B cell (primary cell): ENCODE data around the gene P3H3.

Experiments
- EZH2 ChIP-seq: IDR thresholded peaks from 2 replicates; pipeline ENCODE4 v1.6.1; 2012; ENCODE audit warnings: borderline replicate concordance, low read depth, mild to moderate bottlenecking, moderate library complexity, low read length; ENCODE audit not compliant: insufficient read depth, poor library complexity, severe bottlenecking
- TF ChIP-seq, protein P1 (sequence below): fragments of 200-600 bp; IDR thresholded peaks from one replicate; pipeline ENCODE4 v1.8.0; 2022; ENCODE audit warnings: antibody characterized with exemption, mild to moderate bottlenecking

GRCh38 chr12:6830286-6830890, 2.2 kb downstream of the P3H3 start:
- TF ChIP-seq, protein P1, sequence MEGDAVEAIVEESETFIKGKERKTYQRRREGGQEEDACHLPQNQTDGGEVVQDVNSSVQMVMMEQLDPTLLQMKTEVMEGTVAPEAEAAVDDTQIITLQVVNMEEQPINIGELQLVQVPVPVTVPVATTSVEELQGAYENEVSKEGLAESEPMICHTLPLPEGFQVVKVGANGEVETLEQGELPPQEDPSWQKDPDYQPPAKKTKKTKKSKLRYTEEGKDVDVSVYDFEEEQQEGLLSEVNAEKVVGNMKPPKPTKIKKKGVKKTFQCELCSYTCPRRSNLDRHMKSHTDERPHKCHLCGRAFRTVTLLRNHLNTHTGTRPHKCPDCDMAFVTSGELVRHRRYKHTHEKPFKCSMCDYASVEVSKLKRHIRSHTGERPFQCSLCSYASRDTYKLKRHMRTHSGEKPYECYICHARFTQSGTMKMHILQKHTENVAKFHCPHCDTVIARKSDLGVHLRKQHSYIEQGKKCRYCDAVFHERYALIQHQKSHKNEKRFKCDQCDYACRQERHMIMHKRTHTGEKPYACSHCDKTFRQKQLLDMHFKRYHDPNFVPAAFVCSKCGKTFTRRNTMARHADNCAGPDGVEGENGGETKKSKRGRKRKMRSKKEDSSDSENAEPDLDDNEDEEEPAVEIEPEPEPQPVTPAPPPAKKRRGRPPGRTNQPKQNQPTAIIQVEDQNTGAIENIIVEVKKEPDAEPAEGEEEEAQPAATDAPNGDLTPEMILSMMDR: no peak
- no peak for TF ChIP-seq EZH2
